Heart right ventricle (tissue), 16 donors: ENCODE measurements around the gene ATG7. TPM values are rescaled to one million over a fixed set of nuclear protein-coding genes. Genes with fewer than 3 reads are reported as not detected.

ENCODE experiments used
- ATAC-seq, 8 donors: fragments of 200-7000 bp; cut with Tn5 transposase; one replicate each; pipeline ENCODE4 v1.9.1; 2020; ENCODE audit warnings: mild to moderate bottlenecking in 8 of 8, moderate library complexity in 8 of 8, moderate number of reproducible peaks in 1 of 8
- DNase-seq, 2 donors: peaks; one replicate each; pipeline ENCODE4 v3.0.0-alpha.2; 2020
- H3K27ac ChIP-seq, 10 donors: fragments of 200-600 bp; sonication (generic) in 2 of 10; one replicate each; pipeline versions ENCODE4 v1.5.0 to v1.8.0; 2020 to 2022; ENCODE audit warnings: mild to moderate bottlenecking in 3 of 10
- H3K27me3 ChIP-seq, 7 donors: fragments of 200-600 bp; one replicate each; pipeline ENCODE4 v1.8.0; 2021 to 2022; ENCODE audit warnings: mild to moderate bottlenecking in 2 of 7
- H3K36me3 ChIP-seq, 9 donors: fragments of 200-600 bp; sonication (generic) in 1 of 9; one replicate each; pipeline versions ENCODE4 v1.5.0 to v1.8.0; 2020 to 2022; ENCODE audit warnings: mild to moderate bottlenecking in 2 of 9
- H3K4me1 ChIP-seq, 9 donors: fragments of 200-600 bp; sonication (generic) in 1 of 9; one replicate each; pipeline versions ENCODE4 v1.5.0 to v1.8.0; 2020 to 2022; ENCODE audit warnings: mild to moderate bottlenecking in 4 of 9
- H3K4me3 ChIP-seq, 10 donors: fragments of 200-600 bp; sonication (generic) in 2 of 10; one replicate each; pipeline versions ENCODE4 v1.5.0 to v1.8.0; 2020 to 2022; ENCODE audit warnings: mild to moderate bottlenecking in 7 of 10, moderate library complexity in 2 of 10
- H3K9me3 ChIP-seq, 11 donors: fragments of 200-600 bp in 10 of 11; sonication (generic) in 2 of 11; one replicate each; pipeline versions ENCODE4 v1.5.0 to v1.8.0; 2013 to 2022; ENCODE audit warnings: mild to moderate bottlenecking in 2 of 11, control low read depth in 1 of 11, moderate library complexity in 1 of 11
- WGBS, 2 donors: extraction: QIAGEN DNeasy Blood & Tissue Kit; methylation state at CpG; one replicate each; pipeline ENCODE4 v1.1.7; 2013; ENCODE audit warnings: inconsistent platforms in 1 of 2; 5-methylcytosine and 5-hydroxymethylcytosine counted together
- intact Hi-C, 10 donors: fragments of 100-400 bp; cut with DNase I; formaldehyde crosslinking; loops; one replicate each; pipeline versions ENCODE4 v1.11.1 to v1.14.2; 2022
- polyA plus RNA-seq, 2 donors: library from polyadenylated mRNA; stranded (reverse); fragments of 200-250 nt; gene quantifications; one replicate each; pipeline ENCODE4 v1.2.3, GENCODE V29; 2013
- total RNA-seq, 10 donors: library from RNA; stranded (reverse); fragmentation: NEBNext Ultra II Directional in 3 of 10; extraction: Animal tissue kit (Norgen Biotek cat#: 25700) in 3 of 10; gene quantifications; one replicate each; pipeline versions ENCODE4 v1.2.1 to v1.2.4, GENCODE V29; 2021 to 2023
- TF ChIP-seq, protein P1 (sequence below), 9 donors: fragments of 200-600 bp; sonication (generic) in 2 of 9; IDR thresholded peaks; one replicate each; pipeline versions ENCODE4 v1.5.0 to v1.8.0; 2021 to 2022; ENCODE audit warnings: antibody characterized with exemption in 9 of 9, mild to moderate bottlenecking in 5 of 9, moderate library complexity in 1 of 9
- donor health status: Arrhythmogenic right ventricular cardiomyopathy.
- donor health status: ischemic (EF 13 %, LVEDD 7.1; RV severe dilation, severe dysfunction).
- donor health status: healthy with polysubstance abuse.
- donor health status: DM: no; HTN: yes; CAD: no.
- donor health status: DM: no; HTN: no; CAD: no.
- donor health status: ischemic (EF 25% LVEDD 6.9; RV normal size, moderate dysfunction).
- donor health status: ischemic (EF 25% LVEDD 5.7; RV mildly dilated, moderate dysfunction).
- donor health status: healthy.
- donor health status: DM: yes; HTN: yes; CAD: no.
- donor health status: Ischemic cardiomyopathy.
- donor health status: ischemic (EF 35%, LVEDD 5.7; RV mildly dilated, moderate dysfunction).
- donor health status: nonischemic (EF 11% LVEDD 7.7; RV severe dilation, severe dysfunction).
- donor health status: DM: yes; HTN: yes; CAD: no.
- donor health status: PGD.
- donor health status: ischemic (EF 29% LVEDD 5.4; RV normal size, mild dysfunction).
- donor health status: nonischemic (EF 23%, LVEDD 6.1; RV moderate dilation, normal function).

ATG7 gene
- total and polyA plus RNA-seq, 12 donors = 5.3 to 24.1 (median 16.8) TPM

DNA sequence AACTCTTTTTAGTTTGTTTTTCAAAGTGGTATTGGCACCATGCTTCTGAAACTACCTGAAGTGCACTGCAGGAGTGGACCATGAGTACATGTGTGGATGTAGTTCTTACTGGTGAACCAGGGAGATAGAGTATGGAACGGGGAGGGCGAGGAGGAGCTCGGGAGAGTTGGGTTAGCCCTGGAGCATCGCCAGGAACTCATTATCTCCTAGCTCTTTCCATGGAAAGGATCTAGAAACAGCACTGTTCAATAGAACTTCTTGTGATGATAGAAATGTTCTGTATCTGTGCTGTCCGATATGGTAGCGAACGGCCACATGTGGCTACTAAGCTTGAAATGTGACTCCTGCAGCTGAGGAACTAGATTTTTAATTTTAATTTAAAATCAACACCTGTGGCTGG, 324.2 kb downstream of the ATG7 start:
- peak overlapping the region in 5 of 10 donors; percentile 32 to 87 (median 40) for H3K27ac ChIP-seq
- 21 to 45% methylated on average over 7 of the region's 7 CpGs for WGBS, 2 donors
- ATAC-seq (peak in 2 of 8 donors; percentile 16 to 43), DNase-seq (peak in 1 of 2 donors; percentile 50)
- intact Hi-C loops = no loop called here
- H3K9me3 ChIP-seq = no peaks in the 10 kb centered on the region
- TF ChIP-seq, protein P1, sequence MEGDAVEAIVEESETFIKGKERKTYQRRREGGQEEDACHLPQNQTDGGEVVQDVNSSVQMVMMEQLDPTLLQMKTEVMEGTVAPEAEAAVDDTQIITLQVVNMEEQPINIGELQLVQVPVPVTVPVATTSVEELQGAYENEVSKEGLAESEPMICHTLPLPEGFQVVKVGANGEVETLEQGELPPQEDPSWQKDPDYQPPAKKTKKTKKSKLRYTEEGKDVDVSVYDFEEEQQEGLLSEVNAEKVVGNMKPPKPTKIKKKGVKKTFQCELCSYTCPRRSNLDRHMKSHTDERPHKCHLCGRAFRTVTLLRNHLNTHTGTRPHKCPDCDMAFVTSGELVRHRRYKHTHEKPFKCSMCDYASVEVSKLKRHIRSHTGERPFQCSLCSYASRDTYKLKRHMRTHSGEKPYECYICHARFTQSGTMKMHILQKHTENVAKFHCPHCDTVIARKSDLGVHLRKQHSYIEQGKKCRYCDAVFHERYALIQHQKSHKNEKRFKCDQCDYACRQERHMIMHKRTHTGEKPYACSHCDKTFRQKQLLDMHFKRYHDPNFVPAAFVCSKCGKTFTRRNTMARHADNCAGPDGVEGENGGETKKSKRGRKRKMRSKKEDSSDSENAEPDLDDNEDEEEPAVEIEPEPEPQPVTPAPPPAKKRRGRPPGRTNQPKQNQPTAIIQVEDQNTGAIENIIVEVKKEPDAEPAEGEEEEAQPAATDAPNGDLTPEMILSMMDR (IDR thresholded peaks at IDR 0.05) = no peak
- H3K4me1 ChIP-seq = peaks cover 26 to 86% (median 66%) of the 10 kb centered on the region in 9 donors
- no peaks in the 10 kb centered on the region for H3K27me3 ChIP-seq
- peaks cover 0 to 30% (median 0%) of the 10 kb centered on the region in 9 donors for H3K36me3 ChIP-seq
- no peak overlapping the region for H3K4me3 ChIP-seq

DNA sequence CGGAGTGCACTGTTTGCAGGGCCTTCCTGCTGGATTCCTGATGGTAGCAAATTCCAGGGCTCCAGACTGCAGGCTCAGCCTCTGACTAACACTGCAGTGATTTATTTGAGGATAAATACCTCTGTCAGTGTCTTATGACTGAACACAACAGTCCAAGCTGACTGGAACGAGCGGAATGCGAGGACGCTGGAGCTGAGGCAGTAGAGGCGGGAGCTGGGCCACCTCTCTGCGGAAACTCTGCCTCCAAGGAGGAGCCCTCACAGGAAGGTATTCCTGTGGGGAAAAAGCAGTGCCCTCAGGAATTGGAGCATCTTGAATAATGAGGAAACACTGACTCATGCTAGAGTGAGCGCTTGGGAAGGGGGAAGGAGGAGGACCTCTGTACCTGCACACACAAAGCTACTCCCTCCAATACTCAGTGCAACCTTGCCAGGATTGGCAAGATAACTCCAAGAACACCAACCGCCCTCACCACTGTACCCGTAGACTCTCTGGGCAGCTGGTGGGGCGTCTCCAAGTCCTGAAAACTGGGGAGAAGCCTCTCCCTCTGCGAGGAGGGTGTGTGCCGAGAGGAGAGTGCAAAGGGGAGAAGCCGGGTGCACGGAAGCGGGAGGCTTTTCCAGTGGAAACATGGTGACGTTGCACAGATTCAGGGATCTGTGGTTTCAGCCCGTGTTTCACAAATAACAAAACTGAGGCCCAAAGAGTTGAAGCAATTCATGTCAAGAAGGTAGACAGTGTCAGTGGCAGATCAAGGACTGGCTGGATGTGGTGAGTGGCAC, 328.5 kb downstream of the ATG7 start:
- H3K27ac ChIP-seq = peak overlapping the region; percentile 58 to 90 (median 83)
- TF ChIP-seq, protein P1 (IDR thresholded peaks at IDR 0.05) = no peak
- peaks cover 0 to 24% (median 0%) of the 10 kb centered on the region in 9 donors for H3K36me3 ChIP-seq
- H3K4me3 ChIP-seq = peak overlapping the region in 2 of 10 donors; percentile 1 to 22
- ATAC-seq (peak; percentile 75 to 92 (median 84)), DNase-seq (peak; percentile 56 to 63)
- 23 to 34% methylated on average over 18 of the region's 18 CpGs for WGBS, 2 donors
- H3K27me3 ChIP-seq = no peaks in the 10 kb centered on the region
- H3K4me1 ChIP-seq = peaks cover 10 to 95% (median 78%) of the 10 kb centered on the region in 9 donors
- intact Hi-C loops = loop anchor here in 6 of 10 donors (5.0 kb wide), 2 partner anchors 37 to 42 kb away; partner anchors contain the start of gene VGLL4 (in 3 of the 6)
- no peaks in the 10 kb centered on the region for H3K9me3 ChIP-seq

DNA sequence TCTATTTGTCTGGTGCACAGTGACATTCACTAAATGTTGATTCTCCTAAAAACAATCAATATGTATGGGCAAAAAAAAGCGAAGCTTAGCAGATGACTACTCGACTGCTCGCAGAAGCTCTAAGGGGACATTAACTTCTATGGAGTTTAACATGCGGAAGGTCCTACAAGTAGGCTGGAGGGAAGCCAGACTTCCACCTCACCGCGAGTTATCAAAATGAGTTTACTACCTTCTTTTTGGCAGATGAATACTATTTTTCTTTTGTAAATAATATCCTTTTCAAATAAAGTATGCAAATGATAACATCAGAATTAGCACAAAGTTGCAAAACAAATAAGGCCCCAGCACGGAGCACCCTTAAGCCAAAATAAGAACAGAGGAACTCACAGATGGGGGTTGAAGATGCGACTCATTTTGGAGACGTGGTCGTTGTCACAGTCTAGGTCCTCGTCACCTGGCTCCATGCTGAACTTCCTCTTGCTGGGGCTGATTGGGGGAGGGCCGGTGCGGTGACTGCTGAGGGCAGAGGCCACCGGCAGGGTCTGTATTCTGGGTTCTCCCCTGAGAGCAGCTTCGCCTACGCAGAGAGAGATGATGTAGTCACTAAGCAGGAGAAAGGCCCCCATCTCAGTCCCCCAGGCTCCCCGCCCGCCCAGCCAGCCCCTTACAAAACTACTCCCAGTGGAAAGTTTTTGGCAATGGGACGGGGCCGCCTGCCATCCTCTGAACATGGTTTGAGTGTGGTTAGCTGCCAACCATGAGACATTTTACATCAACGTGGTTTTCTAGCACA, 329.4 kb downstream of the ATG7 start:
- Histone ChIP-seq H3K4me1 (peaks cover 10 to 92% (median 74%) of the 10 kb centered on the region in 9 donors), H3K4me3 (peak overlapping the region in 1 of 10 donors; percentile 3), H3K9me3 (no peaks in the 10 kb centered on the region), H3K27ac (peak overlapping the region; percentile 58 to 90 (median 83)), H3K36me3 (peaks cover 0 to 32% (median 0%) of the 10 kb centered on the region in 9 donors), H3K27me3 (no peaks in the 10 kb centered on the region)
- intact Hi-C loops = loop anchor here in 6 of 10 donors (5.0 kb wide), 2 partner anchors 36 to 41 kb away; partner anchors contain the start of gene VGLL4 (in 3 of the 6)
- 35 to 38% methylated on average over 21 of the region's 21 CpGs for WGBS, 2 donors
- TF ChIP-seq, protein P1 (IDR thresholded peaks at IDR 0.05) = no peak
- peak; percentile 15 to 66 (median 50) for ATAC-seq
- DNase-seq = peak; percentile 67 to 75
